Stimulated activated memory B cell treated with anti-CD40 and anti-IgM and Interleukin-4, amounts not matched to agents 10 μg/mL and 1 μg/mL and 100 μg/mL, for 72 hours (primary cell): ENCODE measurements around the gene ATP13A3.

Source experiments
- ATAC-seq: fragments of 150-1000 bp; cut with Tn5 transposase; 2 replicates; pipeline ENCODE4 v1.10.0; 2021
- H3K27ac Mint-ChIP-seq: one replicate; pipeline ENCODE4 v1.8.0; 2022; ENCODE audit warnings: mild to moderate bottlenecking, mixed read lengths
- H3K27me3 Mint-ChIP-seq: one replicate; pipeline ENCODE4 v1.8.0; 2022; ENCODE audit warnings: mixed read lengths
- H3K36me3 Mint-ChIP-seq: one replicate; pipeline ENCODE4 v1.8.0; 2022; ENCODE audit warnings: mixed read lengths
- H3K4me1 Mint-ChIP-seq: one replicate; pipeline ENCODE4 v1.8.0; 2022; ENCODE audit warnings: mixed read lengths
- H3K4me3 Mint-ChIP-seq: one replicate; pipeline ENCODE4 v1.8.0; 2022; ENCODE audit warnings: mild to moderate bottlenecking, moderate library complexity, mixed read lengths
- H3K9me3 Mint-ChIP-seq: one replicate; pipeline ENCODE4 v1.8.0; 2022; ENCODE audit warnings: mixed read lengths

ATP13A3 gene

GRCh38 chr3:194450341-194450740 lies 36.5 kb downstream of the ATP13A3 start:
- ATAC-seq = no peak
- peaks cover 6% of the 10 kb centered on the region for H3K4me1 Mint-ChIP-seq
- H3K9me3 Mint-ChIP-seq = no peaks in the 10 kb centered on the region
- peaks cover 62% of the 10 kb centered on the region for H3K36me3 Mint-ChIP-seq
- H3K4me3 Mint-ChIP-seq = no peak overlapping the region
- H3K27ac Mint-ChIP-seq = no peak overlapping the region
- H3K27me3 Mint-ChIP-seq = no peaks in the 10 kb centered on the region

- peaks cover 66% of the 10 kb centered on the region for H3K36me3 Mint-ChIP-seq
- H3K4me3 Mint-ChIP-seq = no peak overlapping the region
- ATAC-seq = no peak
These were observed 36.9 kb downstream of the ATP13A3 start for GRCh38 chr3:194449913-194450312.

GRCh38 chr3:194447657-194448056 lies 39.1 kb downstream of the ATP13A3 start:
- H3K27ac Mint-ChIP-seq = no peak overlapping the region
- no peaks in the 10 kb centered on the region for H3K9me3 Mint-ChIP-seq
- no peak for ATAC-seq
- no peak overlapping the region for H3K4me3 Mint-ChIP-seq
- peaks cover 6% of the 10 kb centered on the region for H3K4me1 Mint-ChIP-seq
- H3K27me3 Mint-ChIP-seq = no peaks in the 10 kb centered on the region
- H3K36me3 Mint-ChIP-seq = peaks cover 71% of the 10 kb centered on the region

More at GRCh38 chr3:194449913-194450312, 36.9 kb downstream of the ATP13A3 start:
- Mint-ChIP-seq H3K4me1 (peaks cover 6% of the 10 kb centered on the region), H3K9me3 (no peaks in the 10 kb centered on the region), H3K27ac (peak overlapping the region; percentile 65), H3K27me3 (no peaks in the 10 kb centered on the region)

- Mint-ChIP-seq H3K27ac (no peak overlapping the region), H3K4me3 (no peak overlapping the region), H3K27me3 (no peaks in the 10 kb centered on the region), H3K9me3 (no peaks in the 10 kb centered on the region), H3K4me1 (peaks cover 6% of the 10 kb centered on the region), H3K36me3 (peaks cover 73% of the 10 kb centered on the region)
- ATAC-seq = no peak
These were observed 39.6 kb downstream of the ATP13A3 start for GRCh38 chr3:194447161-194447560.

- Mint-ChIP-seq H3K4me1 (peaks cover 6% of the 10 kb centered on the region), H3K36me3 (peaks cover 74% of the 10 kb centered on the region), H3K4me3 (no peak overlapping the region), H3K9me3 (no peaks in the 10 kb centered on the region), H3K27ac (no peak overlapping the region), H3K27me3 (no peaks in the 10 kb centered on the region)
- ATAC-seq = no peak
These were observed 40.0 kb downstream of the ATP13A3 start for GRCh38 chr3:194446754-194447153.

- Mint-ChIP-seq H3K4me1 (peaks cover 6% of the 10 kb centered on the region), H3K27ac (no peak overlapping the region), H3K4me3 (no peak overlapping the region), H3K27me3 (no peaks in the 10 kb centered on the region), H3K9me3 (no peaks in the 10 kb centered on the region), H3K36me3 (peaks cover 68% of the 10 kb centered on the region)
- no peak for ATAC-seq
These were observed 40.6 kb downstream of the ATP13A3 start for GRCh38 chr3:194446172-194446571.

GRCh38 chr3:194443901-194444300 lies 42.9 kb downstream of the ATP13A3 start:
- Mint-ChIP-seq H3K27ac (no peak overlapping the region), H3K27me3 (no peaks in the 10 kb centered on the region), H3K4me1 (no peaks in the 10 kb centered on the region), H3K9me3 (no peaks in the 10 kb centered on the region), H3K36me3 (peaks cover 64% of the 10 kb centered on the region), H3K4me3 (no peak overlapping the region)
- no peak for ATAC-seq

GRCh38 chr3:194440756-194441155 lies 46.0 kb downstream of the ATP13A3 start:
- peaks cover 85% of the 10 kb centered on the region for H3K36me3 Mint-ChIP-seq
- ATAC-seq = no peak

GRCh38 chr3:194439881-194440550 lies 46.8 kb downstream of the ATP13A3 start:
- peaks cover 86% of the 10 kb centered on the region for H3K36me3 Mint-ChIP-seq
- no peak overlapping the region for H3K27ac Mint-ChIP-seq
- no peaks in the 10 kb centered on the region for H3K4me1 Mint-ChIP-seq
- H3K4me3 Mint-ChIP-seq = no peak overlapping the region
- no peak for ATAC-seq
- no peaks in the 10 kb centered on the region for H3K27me3 Mint-ChIP-seq
- no peaks in the 10 kb centered on the region for H3K9me3 Mint-ChIP-seq

More at GRCh38 chr3:194440756-194441155, 46.0 kb downstream of the ATP13A3 start:
- no peaks in the 10 kb centered on the region for H3K4me1 Mint-ChIP-seq
- H3K9me3 Mint-ChIP-seq = no peaks in the 10 kb centered on the region
- no peak overlapping the region for H3K27ac Mint-ChIP-seq
- H3K27me3 Mint-ChIP-seq = no peaks in the 10 kb centered on the region
- H3K4me3 Mint-ChIP-seq = no peak overlapping the region

GRCh38 chr3:194434503-194434902 lies 52.3 kb downstream of the ATP13A3 start:
- Mint-ChIP-seq H3K4me3 (no peak overlapping the region), H3K9me3 (no peaks in the 10 kb centered on the region), H3K36me3 (peaks cover 70% of the 10 kb centered on the region), H3K27ac (no peak overlapping the region), H3K4me1 (no peaks in the 10 kb centered on the region), H3K27me3 (no peaks in the 10 kb centered on the region)
- ATAC-seq = no peak

- Mint-ChIP-seq H3K36me3 (peaks cover 50% of the 10 kb centered on the region), H3K27ac (no peak overlapping the region), H3K4me1 (no peaks in the 10 kb centered on the region), H3K27me3 (no peaks in the 10 kb centered on the region), H3K9me3 (no peaks in the 10 kb centered on the region), H3K4me3 (no peak overlapping the region)
- ATAC-seq = no peak
These were observed 55.2 kb downstream of the ATP13A3 start for GRCh38 chr3:194431554-194431953.

GRCh38 chr3:194425399-194425798 lies 61.4 kb downstream of the ATP13A3 start:
- no peaks in the 10 kb centered on the region for H3K4me1 Mint-ChIP-seq
- H3K9me3 Mint-ChIP-seq = no peaks in the 10 kb centered on the region
- H3K4me3 Mint-ChIP-seq = no peak overlapping the region
- H3K27ac Mint-ChIP-seq = no peak overlapping the region
- H3K27me3 Mint-ChIP-seq = no peaks in the 10 kb centered on the region
- peaks cover 35% of the 10 kb centered on the region for H3K36me3 Mint-ChIP-seq
- no peak for ATAC-seq

GRCh38 chr3:194424953-194425352 lies 61.8 kb downstream of the ATP13A3 start:
- Mint-ChIP-seq H3K4me3 (no peak overlapping the region), H3K36me3 (peaks cover 35% of the 10 kb centered on the region), H3K27ac (no peak overlapping the region), H3K27me3 (no peaks in the 10 kb centered on the region), H3K9me3 (no peaks in the 10 kb centered on the region), H3K4me1 (no peaks in the 10 kb centered on the region)
- no peak for ATAC-seq

GRCh38 chr3:194424373-194424772 lies 62.4 kb downstream of the ATP13A3 start:
- Mint-ChIP-seq H3K36me3 (peaks cover 34% of the 10 kb centered on the region), H3K27ac (no peak overlapping the region), H3K27me3 (no peaks in the 10 kb centered on the region), H3K9me3 (no peaks in the 10 kb centered on the region), H3K4me3 (no peak overlapping the region), H3K4me1 (no peaks in the 10 kb centered on the region)
- ATAC-seq = no peak

- no peak overlapping the region for H3K27ac Mint-ChIP-seq
- peaks cover 40% of the 10 kb centered on the region for H3K36me3 Mint-ChIP-seq
- no peak for ATAC-seq
- no peaks in the 10 kb centered on the region for H3K4me1 Mint-ChIP-seq
- no peaks in the 10 kb centered on the region for H3K9me3 Mint-ChIP-seq
- H3K4me3 Mint-ChIP-seq = no peak overlapping the region
- no peaks in the 10 kb centered on the region for H3K27me3 Mint-ChIP-seq
These were observed 63.5 kb downstream of the ATP13A3 start for GRCh38 chr3:194423317-194423716.

GRCh38 chr3:194422188-194422587 lies 64.6 kb downstream of the ATP13A3 start:
- Mint-ChIP-seq H3K4me1 (no peaks in the 10 kb centered on the region), H3K27ac (no peak overlapping the region), H3K4me3 (no peak overlapping the region), H3K9me3 (no peaks in the 10 kb centered on the region), H3K36me3 (peaks cover 51% of the 10 kb centered on the region), H3K27me3 (no peaks in the 10 kb centered on the region)
- no peak for ATAC-seq
